Measurements from ENCODE around the gene SORBS1. TPM values are rescaled to one million over a fixed set of nuclear protein-coding genes. Genes with fewer than 3 reads are reported as not detected.

The SORBS1 gene
- total RNA-seq, 6 experiments from 2014 or later, result 0.05 to 0.26 (median 0.18) TPM

GRCh38 chr10:95293631-95294030, 267.5 kb downstream of the SORBS1 start:
- TF ChIP-seq CTCF (IDR thresholded peaks at IDR 0.05), result no peak
- H3K27ac Mint-ChIP-seq, result no peak overlapping the region
- H3K27me3 Mint-ChIP-seq (ENCODE audit: insufficient read depth), result peaks cover 1% of the 10 kb centered on the region
- peaks cover 38% of the 10 kb centered on the region for H3K4me1 Mint-ChIP-seq (ENCODE audit: low read depth)
- no peak for DNase-seq
- no peaks in the 10 kb centered on the region for H3K9me3 Mint-ChIP-seq
- no peaks in the 10 kb centered on the region for H3K36me3 Mint-ChIP-seq (ENCODE audit: low read depth)
- no peak overlapping the region for H3K4me3 Mint-ChIP-seq

- H3K36me3 Mint-ChIP-seq (ENCODE audit: low read depth), result no peaks in the 10 kb centered on the region
- no peaks in the 10 kb centered on the region for H3K9me3 Mint-ChIP-seq
- DNase-seq, result no peak
- H3K27ac Mint-ChIP-seq, result peak overlapping the region; percentile 59; the same call in 1 of the 2 replicates
- H3K4me3 Mint-ChIP-seq, result peak overlapping the region; percentile 79
- no peak for TF ChIP-seq CTCF (IDR thresholded peaks at IDR 0.05)
- peaks cover 60% of the 10 kb centered on the region for H3K4me1 Mint-ChIP-seq (ENCODE audit: low read depth)
- peaks cover 1% of the 10 kb centered on the region for H3K27me3 Mint-ChIP-seq (ENCODE audit: insufficient read depth)
Measured at GRCh38 chr10:95291365-95292039, 269.7 kb downstream of the SORBS1 start.

- Mint-ChIP-seq H3K9me3 (no peaks in the 10 kb centered on the region), H3K4me3 (peak within 1 kb of the TSS; percentile 93), H3K27me3 (ENCODE audit: insufficient read depth) (peaks cover 1% of the 10 kb centered on the region), H3K36me3 (ENCODE audit: low read depth) (0 out of 2 replicates have a peak, but pooled peaks cover 1% of the 10 kb centered on the region), H3K27ac (peak within 1 kb of the TSS; percentile 79), H3K4me1 (ENCODE audit: low read depth) (peaks cover 60% of the 10 kb centered on the region)
- peak; percentile 49 for DNase-seq
- peak; percentile 51 for TF ChIP-seq CTCF (IDR thresholded peaks at IDR 0.05)
Measured at GRCh38 chr10:95290461-95291364, 270.5 kb downstream of the SORBS1 start, which contains the start of gene PDLIM1. TSS of gene PDLIM1 (minus strand) at chr10:95291003. CDS start at chr10:95290915, 88 bp downstream.

DNA sequence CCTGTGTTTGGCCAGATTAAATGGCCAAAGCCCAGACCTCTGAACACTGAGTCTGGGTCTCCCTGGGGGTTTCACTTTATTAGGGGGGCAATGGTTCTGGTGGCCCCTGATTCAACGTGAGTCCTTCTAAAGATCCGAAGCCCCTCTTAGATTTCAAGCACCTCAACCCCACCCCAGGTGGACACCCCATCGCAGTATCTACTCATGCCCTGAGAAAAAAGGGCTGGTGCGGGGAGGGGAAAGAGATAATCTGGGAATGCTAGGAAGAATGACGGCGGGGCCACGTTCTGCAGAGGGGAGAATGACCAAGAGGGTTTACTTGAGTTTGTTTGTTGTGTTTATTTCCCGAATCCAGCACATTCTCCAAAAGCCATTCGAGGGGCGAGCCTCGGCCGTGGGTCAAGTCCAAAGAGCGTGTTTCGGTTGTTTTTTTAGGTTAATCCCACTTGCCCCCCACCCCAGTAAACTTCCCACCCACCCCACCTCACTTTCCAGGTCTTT, 271.2 kb downstream of the SORBS1 start:
- H3K9me3 Mint-ChIP-seq, result no peaks in the 10 kb centered on the region
- peak overlapping the region; percentile 93 for H3K4me3 Mint-ChIP-seq
- 0 out of 2 replicates have a peak, but pooled peaks cover 4% of the 10 kb centered on the region for H3K36me3 Mint-ChIP-seq (ENCODE audit: low read depth)
- H3K27me3 Mint-ChIP-seq (ENCODE audit: insufficient read depth), result peaks cover 1% of the 10 kb centered on the region
- DNase-seq, result no peak
- H3K27ac Mint-ChIP-seq, result peak overlapping the region; percentile 79
- no peak for TF ChIP-seq CTCF (IDR thresholded peaks at IDR 0.05)
- peaks cover 59% of the 10 kb centered on the region for H3K4me1 Mint-ChIP-seq (ENCODE audit: low read depth)

GRCh38 chr10:95289003-95289920, 271.9 kb downstream of the SORBS1 start:
- DNase-seq, result peak; percentile 42
- H3K4me1 Mint-ChIP-seq (ENCODE audit: low read depth), result peaks cover 57% of the 10 kb centered on the region
- H3K9me3 Mint-ChIP-seq, result no peaks in the 10 kb centered on the region
- H3K36me3 Mint-ChIP-seq (ENCODE audit: low read depth), result 0 out of 2 replicates have a peak, but pooled peaks cover 4% of the 10 kb centered on the region
- peak; percentile 65 for TF ChIP-seq CTCF (IDR thresholded peaks at IDR 0.05)
- H3K27ac Mint-ChIP-seq, result peak overlapping the region; percentile 79
- H3K4me3 Mint-ChIP-seq, result peak overlapping the region; percentile 93
- peaks cover 1% of the 10 kb centered on the region for H3K27me3 Mint-ChIP-seq (ENCODE audit: insufficient read depth)

Measured in HFFc6 (cell line).